Astrocyte (in vitro differentiated cells and primary cell): ENCODE data around the gene ADAM33. TPM values are rescaled to one million over a fixed set of nuclear protein-coding genes. Genes with fewer than 3 reads are reported as not detected.

ENCODE experiments used
- DNase-seq: peaks from one replicate; pipeline ENCODE4 v3.0.0-alpha.2; 2010; ENCODE audit warnings: low read depth
- FAIRE-seq: peaks from 2 replicates; lab custom pipeline; 2011; peaks lifted over from hg19 to GRCh38; lab: Jason Lieb, UNC
- H2AFZ ChIP-seq: 2 replicates; pipeline ENCODE4 v1.6.0; 2012; ENCODE audit warnings: low read depth, low read length, inconsistent platforms
- H3K27ac ChIP-seq: 2 replicates; pipeline ENCODE4 v1.5.1; 2011; ENCODE audit warnings: low read depth, low read length, inconsistent platforms
- H3K27me3 ChIP-seq: 2 replicates; pipeline ENCODE4 v1.6.0; 2011; ENCODE audit warnings: low read length, inconsistent platforms; ENCODE audit not compliant: insufficient read depth
- H3K36me3 ChIP-seq: 2 replicates; pipeline ENCODE4 v1.5.1; 2011; ENCODE audit warnings: low read length, inconsistent platforms; ENCODE audit not compliant: insufficient read depth
- H3K4me1 ChIP-seq: 2 replicates; pipeline ENCODE4 v1.5.1; 2011; ENCODE audit warnings: low read length, inconsistent platforms; ENCODE audit not compliant: insufficient read depth
- H3K4me2 ChIP-seq: 2 replicates; pipeline ENCODE4 v1.6.0; 2012; ENCODE audit warnings: low read length, inconsistent platforms
- H3K4me3 ChIP-seq: 2 replicates; pipeline ENCODE4 v1.5.1; 2011; ENCODE audit warnings: low read depth, mild to moderate bottlenecking, low read length, inconsistent platforms; ENCODE audit not compliant: insufficient read depth
- H3K79me2 ChIP-seq: 2 replicates; pipeline ENCODE4 v1.6.0; 2012; ENCODE audit warnings: mild to moderate bottlenecking, low read length, inconsistent platforms; ENCODE audit not compliant: insufficient read depth
- H3K9ac ChIP-seq: 2 replicates; pipeline ENCODE4 v1.6.0; 2012; ENCODE audit warnings: mild to moderate bottlenecking, low read length, inconsistent platforms
- H3K9me3 ChIP-seq: 2 replicates; pipeline ENCODE4 v1.5.1; 2012; ENCODE audit warnings: low read depth, mild to moderate bottlenecking, low read length, inconsistent platforms; ENCODE audit not compliant: insufficient read depth
- H4K20me1 ChIP-seq: 2 replicates; pipeline ENCODE4 v1.6.0; 2012; ENCODE audit warnings: low read length, inconsistent platforms; ENCODE audit not compliant: insufficient read depth
- H3K27ac Mint-ChIP-seq: one replicate; pipeline ENCODE4 v1.8.0; 2021; ENCODE audit warnings: mild to moderate bottlenecking, mixed read lengths; ENCODE audit not compliant: unreplicated experiment
- H3K27me3 Mint-ChIP-seq: one replicate; pipeline ENCODE4 v1.8.0; 2021; ENCODE audit warnings: low read depth, mixed read lengths; ENCODE audit not compliant: unreplicated experiment
- H3K36me3 Mint-ChIP-seq: one replicate; pipeline ENCODE4 v1.8.0; 2021; ENCODE audit warnings: low read depth, mixed read lengths; ENCODE audit not compliant: unreplicated experiment
- H3K4me1 Mint-ChIP-seq: one replicate; pipeline ENCODE4 v1.8.0; 2021; ENCODE audit warnings: low read depth, mixed read lengths; ENCODE audit not compliant: unreplicated experiment
- H3K4me3 Mint-ChIP-seq: one replicate; pipeline ENCODE4 v1.8.0; 2021; ENCODE audit warnings: mild to moderate bottlenecking, moderate library complexity, mixed read lengths; ENCODE audit not compliant: unreplicated experiment
- H3K9me3 Mint-ChIP-seq: one replicate; pipeline ENCODE4 v1.8.0; 2021; ENCODE audit warnings: mild to moderate bottlenecking, mixed read lengths; ENCODE audit not compliant: unreplicated experiment
- EZH2 ChIP-seq: IDR thresholded peaks from 2 replicates; pipeline ENCODE4 v1.6.1; 2012; ENCODE audit warnings: mild to moderate bottlenecking, low read length, inconsistent platforms; ENCODE audit not compliant: insufficient read depth
- total RNA-seq: library from RNA; stranded (reverse); gene quantifications from 2 replicates; pipeline ENCODE4 v1.2.1, GENCODE V29; 2021
- TF ChIP-seq, protein P1 (sequence below): IDR thresholded peaks from 2 replicates; pipeline ENCODE4 v1.5.1; 2011; ENCODE audit warnings: low read depth, mild to moderate bottlenecking, inconsistent platforms, low read length, moderate library complexity; ENCODE audit not compliant: insufficient read depth

Gene ADAM33
- total RNA-seq, 1 donor from 2014 or later, result 3.0 TPM

- Histone ChIP-seq H3K79me2 (no peaks in the 10 kb centered on the region), H3K27ac (no peak overlapping the region), H3K4me2 (no peak overlapping the region), H3K4me3 (no peak overlapping the region), H2AFZ (no peak overlapping the region), H3K27me3 (no peaks in the 10 kb centered on the region), H4K20me1 (no peaks in the 10 kb centered on the region), H3K9me3 (no peaks in the 10 kb centered on the region), H3K9ac (no peak overlapping the region), H3K36me3 (no peaks in the 10 kb centered on the region), H3K4me1 (no peaks in the 10 kb centered on the region)
- TF ChIP-seq, protein P1, sequence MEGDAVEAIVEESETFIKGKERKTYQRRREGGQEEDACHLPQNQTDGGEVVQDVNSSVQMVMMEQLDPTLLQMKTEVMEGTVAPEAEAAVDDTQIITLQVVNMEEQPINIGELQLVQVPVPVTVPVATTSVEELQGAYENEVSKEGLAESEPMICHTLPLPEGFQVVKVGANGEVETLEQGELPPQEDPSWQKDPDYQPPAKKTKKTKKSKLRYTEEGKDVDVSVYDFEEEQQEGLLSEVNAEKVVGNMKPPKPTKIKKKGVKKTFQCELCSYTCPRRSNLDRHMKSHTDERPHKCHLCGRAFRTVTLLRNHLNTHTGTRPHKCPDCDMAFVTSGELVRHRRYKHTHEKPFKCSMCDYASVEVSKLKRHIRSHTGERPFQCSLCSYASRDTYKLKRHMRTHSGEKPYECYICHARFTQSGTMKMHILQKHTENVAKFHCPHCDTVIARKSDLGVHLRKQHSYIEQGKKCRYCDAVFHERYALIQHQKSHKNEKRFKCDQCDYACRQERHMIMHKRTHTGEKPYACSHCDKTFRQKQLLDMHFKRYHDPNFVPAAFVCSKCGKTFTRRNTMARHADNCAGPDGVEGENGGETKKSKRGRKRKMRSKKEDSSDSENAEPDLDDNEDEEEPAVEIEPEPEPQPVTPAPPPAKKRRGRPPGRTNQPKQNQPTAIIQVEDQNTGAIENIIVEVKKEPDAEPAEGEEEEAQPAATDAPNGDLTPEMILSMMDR, result no peak
- no peak for TF ChIP-seq EZH2
- FAIRE-seq (no peak), DNase-seq (no peak)
- H3K36me3 Mint-ChIP-seq, result no peaks in the 10 kb centered on the region
- H3K27me3 Mint-ChIP-seq, result peaks cover 17% of the 10 kb centered on the region
- no peaks in the 10 kb centered on the region for H3K4me1 Mint-ChIP-seq
- H3K4me3 Mint-ChIP-seq, result no peak overlapping the region
- H3K9me3 Mint-ChIP-seq, result no peaks in the 10 kb centered on the region
- no peak overlapping the region for H3K27ac Mint-ChIP-seq
These were observed 32.3 kb upstream of the ADAM33 start for GRCh38 chr20:3714092-3714491.

GRCh38 chr20:3712279-3712873 is 30.6 kb upstream of the ADAM33 start, which contains the start of gene SIGLEC1:
Gene SIGLEC1 (minus strand): TSS chr20:3712600. CDS start chr20:3707128, 5,472 bp downstream.
- FAIRE-seq (no peak), DNase-seq (no peak)
- Histone ChIP-seq H3K27me3 (no peaks in the 10 kb centered on the region), H3K9me3 (no peaks in the 10 kb centered on the region), H3K4me3 (no peak within 1 kb of the TSS), H3K4me2 (no peak within 1 kb of the TSS), H3K79me2 (no peaks in the 10 kb centered on the region), H3K36me3 (no peaks in the 10 kb centered on the region), H3K4me1 (no peaks in the 10 kb centered on the region), H3K9ac (no peak within 1 kb of the TSS), H4K20me1 (no peaks in the 10 kb centered on the region), H3K27ac (no peak within 1 kb of the TSS), H2AFZ (no peak within 1 kb of the TSS)
- H3K27ac Mint-ChIP-seq, result no peak within 1 kb of the TSS
- H3K36me3 Mint-ChIP-seq, result no peaks in the 10 kb centered on the region
- TF ChIP-seq, protein P1, result no peak
- TF ChIP-seq EZH2, result no peak
- H3K9me3 Mint-ChIP-seq, result no peaks in the 10 kb centered on the region
- peaks cover 19% of the 10 kb centered on the region for H3K27me3 Mint-ChIP-seq
- H3K4me1 Mint-ChIP-seq, result no peaks in the 10 kb centered on the region
- H3K4me3 Mint-ChIP-seq, result no peak within 1 kb of the TSS

GRCh38 chr20:3711484-3711941 is 29.7 kb upstream of the ADAM33 start:
- no peaks in the 10 kb centered on the region for H3K27me3 ChIP-seq
- H3K36me3 ChIP-seq, result no peaks in the 10 kb centered on the region
- no peaks in the 10 kb centered on the region for H4K20me1 ChIP-seq
- H3K36me3 Mint-ChIP-seq, result no peaks in the 10 kb centered on the region
- H3K4me2 ChIP-seq, result no peak overlapping the region
- H3K79me2 ChIP-seq, result no peaks in the 10 kb centered on the region
- no peak overlapping the region for H3K4me3 ChIP-seq
- no peak overlapping the region for H3K27ac Mint-ChIP-seq
- H3K27ac ChIP-seq, result no peak overlapping the region
- FAIRE-seq (no peak), DNase-seq (no peak)
- H2AFZ ChIP-seq, result no peak overlapping the region
- H3K9me3 ChIP-seq, result no peaks in the 10 kb centered on the region
- no peak overlapping the region for H3K9ac ChIP-seq
- H3K27me3 Mint-ChIP-seq, result peaks cover 17% of the 10 kb centered on the region
- no peaks in the 10 kb centered on the region for H3K9me3 Mint-ChIP-seq
- H3K4me3 Mint-ChIP-seq, result no peak overlapping the region
- H3K4me1 ChIP-seq, result no peaks in the 10 kb centered on the region
- H3K4me1 Mint-ChIP-seq, result no peaks in the 10 kb centered on the region
- TF ChIP-seq EZH2, result no peak
- TF ChIP-seq, protein P1, result no peak
